HG03064 (cell line): ENCODE measurements around the gene PLCB4.

Experiments
- ATAC-seq: cut with Tn5 transposase; IDR thresholded peaks from one replicate; pipeline ENCODE4 v1.9.1; 2021; ENCODE audit warnings: low read depth; ENCODE audit not compliant: unreplicated experiment

Gene PLCB4

GRCh38 chr20:9506280-9506821 is 437.5 kb downstream of the PLCB4 start:
- no peak for ATAC-seq

- no peak for ATAC-seq
Measured at GRCh38 chr20:9506964-9507369, 438.1 kb downstream of the PLCB4 start.

- no peak for ATAC-seq
Measured at GRCh38 chr20:9507544-9508239, 438.8 kb downstream of the PLCB4 start.

GRCh38 chr20:9508240-9508661 is 439.4 kb downstream of the PLCB4 start:
- no peak for ATAC-seq

- ATAC-seq: no peak
Measured at GRCh38 chr20:9508696-9509178, 439.9 kb downstream of the PLCB4 start.

GRCh38 chr20:9509246-9509645 is 440.4 kb downstream of the PLCB4 start:
- ATAC-seq: no peak

GRCh38 chr20:9510911-9511310 is 442.0 kb downstream of the PLCB4 start:
- ATAC-seq: no peak

GRCh38 chr20:9514072-9514460 is 445.2 kb downstream of the PLCB4 start:
- no peak for ATAC-seq

- ATAC-seq: no peak
Measured at GRCh38 chr20:9514461-9515213, 445.8 kb downstream of the PLCB4 start, which contains the start of gene LAMP5. TSS of gene LAMP5 (plus strand) at chr20:9514590. CDS start at chr20:9514853, 263 bp downstream.

- ATAC-seq: no peak
Measured at GRCh38 chr20:9515214-9515585, 446.3 kb downstream of the PLCB4 start.

GRCh38 chr20:9515741-9516233 is 446.9 kb downstream of the PLCB4 start:
- ATAC-seq: no peak

GRCh38 chr20:9516234-9516871 is 447.5 kb downstream of the PLCB4 start:
- ATAC-seq: no peak

- ATAC-seq: no peak
Measured at GRCh38 chr20:9517297-9518162, 448.6 kb downstream of the PLCB4 start.

GRCh38 chr20:9518576-9519175 is 449.8 kb downstream of the PLCB4 start:
- ATAC-seq: no peak

- ATAC-seq: no peak
Measured at GRCh38 chr20:9520086-9520485, 451.2 kb downstream of the PLCB4 start.

GRCh38 chr20:9523636-9524035 is 454.7 kb downstream of the PLCB4 start:
- ATAC-seq: no peak
